Astrocyte of the cerebellum (primary cell): Measurements from ENCODE around the gene REXO5.

Source experiments
- DNase-seq: peaks from one replicate; pipeline ENCODE4 v3.0.0-alpha.2; 2011; ENCODE audit warnings: low read depth
- H3K4me3 ChIP-seq: 2 replicates; pipeline ENCODE4 v1.5.1; 2011; ENCODE audit warnings: mild to moderate bottlenecking, low read depth, low read length, moderate library complexity
- in situ Hi-C: cut with HindIII; loops from 2 replicates; pipeline ENCODE4 v1.10.0; 2017; ENCODE audit warnings: low sequenced_read_pairs
- TF ChIP-seq, protein P1 (sequence below): IDR thresholded peaks from 2 replicates; pipeline ENCODE4 v1.5.1; 2012; ENCODE audit warnings: low read length, low read depth, moderate library complexity, mild to moderate bottlenecking; ENCODE audit errors: missing control alignments

The REXO5 gene

DNA sequence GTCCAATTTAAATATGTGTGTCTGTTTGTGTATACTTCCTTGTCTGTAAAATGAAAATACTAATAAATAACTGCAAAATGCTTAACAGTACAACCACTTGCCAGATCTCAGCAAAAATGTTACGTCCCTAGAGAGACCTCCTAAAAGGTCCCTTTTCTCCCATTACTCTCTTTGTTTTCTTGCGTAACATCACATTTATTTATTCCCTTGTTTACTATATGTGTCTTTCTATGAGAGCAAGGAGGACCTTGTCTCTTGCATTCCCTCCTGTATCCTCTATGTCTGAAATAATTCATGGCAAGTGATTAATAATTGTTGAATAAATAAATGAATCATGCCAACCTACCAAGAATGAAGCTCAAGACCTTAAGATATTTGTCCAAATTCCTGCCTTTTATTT is 40.6 kb upstream of the REXO5 start:
- no peak for DNase-seq
- H3K4me3 ChIP-seq: no peak overlapping the region
- in situ Hi-C loops: no loop called here
- TF ChIP-seq, protein P1, sequence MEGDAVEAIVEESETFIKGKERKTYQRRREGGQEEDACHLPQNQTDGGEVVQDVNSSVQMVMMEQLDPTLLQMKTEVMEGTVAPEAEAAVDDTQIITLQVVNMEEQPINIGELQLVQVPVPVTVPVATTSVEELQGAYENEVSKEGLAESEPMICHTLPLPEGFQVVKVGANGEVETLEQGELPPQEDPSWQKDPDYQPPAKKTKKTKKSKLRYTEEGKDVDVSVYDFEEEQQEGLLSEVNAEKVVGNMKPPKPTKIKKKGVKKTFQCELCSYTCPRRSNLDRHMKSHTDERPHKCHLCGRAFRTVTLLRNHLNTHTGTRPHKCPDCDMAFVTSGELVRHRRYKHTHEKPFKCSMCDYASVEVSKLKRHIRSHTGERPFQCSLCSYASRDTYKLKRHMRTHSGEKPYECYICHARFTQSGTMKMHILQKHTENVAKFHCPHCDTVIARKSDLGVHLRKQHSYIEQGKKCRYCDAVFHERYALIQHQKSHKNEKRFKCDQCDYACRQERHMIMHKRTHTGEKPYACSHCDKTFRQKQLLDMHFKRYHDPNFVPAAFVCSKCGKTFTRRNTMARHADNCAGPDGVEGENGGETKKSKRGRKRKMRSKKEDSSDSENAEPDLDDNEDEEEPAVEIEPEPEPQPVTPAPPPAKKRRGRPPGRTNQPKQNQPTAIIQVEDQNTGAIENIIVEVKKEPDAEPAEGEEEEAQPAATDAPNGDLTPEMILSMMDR: no peak

DNA sequence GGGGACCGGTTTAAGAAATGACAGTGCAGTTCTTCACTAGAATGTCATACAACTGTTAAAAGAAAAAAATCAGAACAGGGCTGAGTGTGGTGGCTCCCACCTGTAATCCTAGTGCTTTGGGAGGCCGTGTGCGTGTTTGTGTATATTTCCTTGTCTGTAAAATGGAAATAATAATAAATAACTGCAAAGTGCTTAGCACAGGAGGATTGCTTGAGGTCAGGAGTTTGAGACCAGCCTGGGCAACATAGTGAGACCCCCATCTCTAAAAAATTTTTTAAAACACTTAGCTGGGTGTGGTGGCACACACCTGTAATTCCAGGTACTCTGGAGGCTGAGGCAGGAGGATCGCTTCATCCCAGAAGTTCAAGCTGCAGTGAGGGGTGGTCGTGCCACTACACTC is 40.0 kb upstream of the REXO5 start:
- TF ChIP-seq, protein P1: no peak
- H3K4me3 ChIP-seq: no peak overlapping the region
- no peak for DNase-seq
- in situ Hi-C loops: no loop called here

DNA sequence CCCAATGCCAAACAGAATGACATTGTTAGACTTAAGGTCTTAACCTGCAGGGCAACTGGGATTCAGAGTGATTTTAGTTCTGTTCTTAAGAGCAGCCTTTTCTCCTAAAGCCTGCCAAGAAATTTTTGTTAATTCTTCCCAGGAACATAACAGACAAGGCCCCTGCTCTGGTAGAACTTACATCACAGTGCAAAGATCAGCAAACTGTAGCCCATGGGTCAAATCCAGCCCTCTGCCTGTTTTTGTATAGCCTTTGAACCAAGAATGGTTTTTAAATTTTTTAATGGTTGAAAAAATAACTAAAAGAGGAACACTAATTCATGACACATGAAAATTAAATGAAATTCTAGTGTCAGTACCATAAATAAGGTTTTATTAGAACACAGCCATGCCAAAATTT is 38.8 kb upstream of the REXO5 start:
- no peak for DNase-seq
- no peak overlapping the region for H3K4me3 ChIP-seq
- in situ Hi-C loops: no loop called here

DNA sequence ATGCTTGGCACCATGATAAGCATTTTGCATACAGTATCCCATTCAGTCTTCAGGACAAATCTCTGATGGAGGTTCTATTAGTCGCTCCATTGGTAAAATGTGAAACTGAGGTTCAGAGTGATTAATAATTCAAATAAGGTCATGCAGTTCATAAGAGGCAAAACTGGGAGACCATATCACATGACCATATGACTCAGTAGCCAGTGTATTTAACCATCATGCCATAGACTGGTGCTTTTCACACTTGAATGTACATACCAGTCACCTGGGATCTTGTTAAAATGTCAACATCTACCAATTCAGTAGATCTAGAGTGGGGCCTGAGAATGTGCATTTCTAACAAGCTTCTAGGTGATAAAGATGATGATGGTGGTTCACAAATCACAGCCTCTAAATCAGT is 38.2 kb upstream of the REXO5 start:
- in situ Hi-C loops: no loop called here
- no peak overlapping the region for H3K4me3 ChIP-seq
- DNase-seq: no peak
- TF ChIP-seq, protein P1: no peak

More for the DNA sequence above, 38.8 kb upstream of the REXO5 start:
- TF ChIP-seq, protein P1: no peak

DNA sequence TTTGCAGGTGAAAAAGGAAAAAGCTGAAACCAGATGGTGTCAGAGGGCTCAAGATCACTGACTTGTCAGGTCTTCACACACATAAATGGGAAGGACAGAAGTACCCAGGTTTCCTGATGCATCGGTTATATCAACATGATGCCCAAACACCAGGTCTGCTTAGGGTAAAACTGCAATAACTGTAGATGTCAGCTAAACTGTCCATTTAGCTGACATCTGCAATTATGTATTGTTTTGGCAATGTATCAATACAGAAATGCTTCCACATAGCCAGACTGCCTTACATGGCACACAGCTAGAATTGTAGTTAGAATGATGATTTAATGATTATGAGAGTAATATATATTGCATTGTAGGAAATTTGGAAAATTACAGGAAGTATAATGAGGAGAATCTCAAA is 37.5 kb upstream of the REXO5 start:
- TF ChIP-seq, protein P1: no peak
- in situ Hi-C loops: no loop called here
- no peak for DNase-seq
- no peak overlapping the region for H3K4me3 ChIP-seq

DNA sequence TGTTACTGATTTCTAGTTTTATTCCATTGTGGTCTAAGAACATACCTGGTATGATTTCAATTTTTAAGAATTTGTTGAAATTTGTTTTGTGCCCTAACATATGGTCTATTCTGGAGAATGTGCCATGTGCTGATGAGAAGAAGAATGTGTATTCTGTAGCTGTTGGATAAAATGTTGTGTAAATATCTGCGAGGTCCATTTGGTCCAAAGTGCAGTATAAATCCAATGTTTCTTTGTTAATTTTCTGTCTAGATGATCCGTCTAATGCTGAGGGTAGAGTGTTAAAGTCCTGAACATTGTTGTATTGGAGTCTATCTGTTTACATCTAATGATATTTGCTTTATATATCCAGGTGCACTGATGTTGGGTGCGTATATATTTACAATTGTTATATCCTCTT is 32.6 kb upstream of the REXO5 start:
- DNase-seq: no peak
- H3K4me3 ChIP-seq: no peak overlapping the region
- TF ChIP-seq, protein P1: no peak
- in situ Hi-C loops: no loop called here

DNA sequence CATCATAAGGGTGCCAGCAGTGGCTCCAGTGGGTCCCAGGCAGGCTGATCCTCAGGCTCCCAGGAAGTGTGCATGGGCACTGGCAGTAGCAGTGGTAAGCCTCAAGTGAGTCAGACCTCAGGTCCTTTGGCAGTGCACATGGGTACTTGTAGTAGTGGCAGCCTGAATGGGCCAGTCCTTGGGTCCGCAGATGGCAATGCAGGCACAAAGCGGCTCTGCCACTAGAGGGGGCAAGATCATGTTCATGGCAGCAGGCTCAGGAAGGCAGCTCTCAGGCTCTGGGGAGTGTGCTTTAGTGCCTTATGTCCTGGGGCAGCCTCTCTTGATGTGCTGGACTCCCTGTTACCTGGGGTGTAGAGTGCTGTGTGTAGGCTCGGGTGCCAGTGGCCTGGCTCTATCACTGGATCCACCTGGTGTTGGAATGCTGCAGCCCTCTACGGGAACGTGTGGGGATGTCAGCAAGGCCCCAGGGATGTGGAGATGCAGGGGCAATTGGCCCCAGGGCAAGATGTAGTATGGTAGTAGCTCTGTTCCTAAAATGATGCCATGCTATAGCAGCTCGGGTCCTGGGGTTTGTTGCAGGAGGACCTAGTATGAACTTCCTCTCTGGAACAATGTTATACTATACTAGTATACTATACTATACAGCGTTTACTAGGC is 31.5 kb upstream of the REXO5 start:
- H3K4me3 ChIP-seq: no peak overlapping the region
- in situ Hi-C loops: no loop called here
- DNase-seq: no peak
- TF ChIP-seq, protein P1: peak; percentile 75
